Activated CD4-positive, alpha-beta T cell treated with anti-CD3 and anti-CD28 coated beads, Interleukin-2, amount 10 ng/mL, durations not matched to agents 7 days and 5 days (primary cell): Measurements from ENCODE around the gene CISH. TPM values are rescaled to one million over a fixed set of nuclear protein-coding genes. Genes with fewer than 3 reads are reported as not detected.

Experiments
- CTCF ChIA-PET: fragments of 350-600 bp; sonication (Branson Sonifier 250); formaldehyde crosslinking; loops from one replicate; lab custom pipeline; 2021; ENCODE audit warnings: antibody characterized with exemption; lab: Charles Lee
- POLR2A ChIA-PET: fragments of 350-600 bp; sonication (Branson Sonifier 250); formaldehyde crosslinking; loops from one replicate; lab custom pipeline; 2021; ENCODE audit warnings: antibody characterized with exemption; lab: Charles Lee
- DNase-seq: peaks from one replicate; pipeline ENCODE4 v3.0.0-alpha.2; 2020
- H3K27ac Mint-ChIP-seq: one replicate; pipeline ENCODE4 v1.8.0; 2021; ENCODE audit warnings: mild to moderate bottlenecking, moderate library complexity, mixed read lengths
- H3K27me3 Mint-ChIP-seq: one replicate; pipeline ENCODE4 v1.8.0; 2021; ENCODE audit warnings: mixed read lengths
- H3K36me3 Mint-ChIP-seq: one replicate; pipeline ENCODE4 v1.8.0; 2021; ENCODE audit warnings: low read depth, mixed read lengths
- H3K4me1 Mint-ChIP-seq: one replicate; pipeline ENCODE4 v1.8.0; 2021; ENCODE audit warnings: mixed read lengths
- H3K4me3 Mint-ChIP-seq: one replicate; pipeline ENCODE4 v1.8.0; 2021; ENCODE audit warnings: mild to moderate bottlenecking, moderate library complexity, mixed read lengths
- H3K9me3 Mint-ChIP-seq: one replicate; pipeline ENCODE4 v1.8.0; 2021; ENCODE audit warnings: mixed read lengths
- total RNA-seq, 2 experiments: library from RNA; stranded (reverse); gene quantifications; one replicate each; pipeline ENCODE4 v1.2.3, GENCODE V29; 2021

CISH gene
- total RNA-seq, 2 experiments from 2014 or later, result 300 to 308 TPM

DNA sequence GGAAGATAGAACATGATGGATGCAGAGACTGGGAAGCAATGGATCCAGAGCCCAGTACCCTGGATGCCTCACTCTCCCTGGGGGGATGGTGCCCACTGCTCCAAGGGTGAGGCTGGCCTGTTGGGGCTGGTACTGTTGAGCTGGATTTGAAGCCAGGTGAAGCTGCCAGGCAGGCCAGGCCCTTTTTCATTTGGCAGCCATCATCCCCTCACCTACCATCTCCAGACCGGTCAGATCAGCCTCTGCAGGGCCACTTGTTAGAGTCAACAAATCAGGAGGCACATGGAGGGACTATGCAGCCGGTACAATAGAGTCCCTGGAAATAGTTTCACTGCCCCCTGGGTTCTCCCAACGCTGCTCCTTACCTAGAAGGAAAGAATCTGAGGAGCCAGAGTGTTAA lies 11.3 kb upstream of the CISH start:
- H3K9me3 Mint-ChIP-seq, result no peaks in the 10 kb centered on the region
- H3K4me1 Mint-ChIP-seq, result peaks cover 89% of the 10 kb centered on the region
- no peak for DNase-seq
- ChIA-PET CTCF (interaction anchor here (0.7 to 2.5 kb wide), 7 partner anchors 8 to 53 kb away, joined by 3 to 7 read pairs (median 4); partner anchors contain the start of gene HEMK1), POLR2A (no interaction called here)
- peaks cover 63% of the 10 kb centered on the region for H3K36me3 Mint-ChIP-seq
- H3K27ac Mint-ChIP-seq, result peak overlapping the region; percentile 88
- H3K27me3 Mint-ChIP-seq, result no peaks in the 10 kb centered on the region
- no peak overlapping the region for H3K4me3 Mint-ChIP-seq

- H3K36me3 Mint-ChIP-seq, result peaks cover 52% of the 10 kb centered on the region
- H3K4me1 Mint-ChIP-seq, result peaks cover 79% of the 10 kb centered on the region
- H3K9me3 Mint-ChIP-seq, result no peaks in the 10 kb centered on the region
- DNase-seq, result no peak
- ChIA-PET CTCF (interaction anchor here (0.8 to 10.9 kb wide), 8 partner anchors 9 to 56 kb away, joined by 3 to 274 read pairs (median 4); partner anchors contain the start of genes C3orf18 and HEMK1), POLR2A (interaction anchor here (0.6 to 0.9 kb wide), 3 partner anchors 9 to 18 kb away, joined by 3 read pairs; partner anchors contain the start of gene CISH)
- peak overlapping the region; percentile 92 for H3K27ac Mint-ChIP-seq
- H3K4me3 Mint-ChIP-seq, result peak overlapping the region; percentile 76
- no peaks in the 10 kb centered on the region for H3K27me3 Mint-ChIP-seq
Measured at GRCh38 chr3:50620820-50621219, 9.2 kb upstream of the CISH start.

DNA sequence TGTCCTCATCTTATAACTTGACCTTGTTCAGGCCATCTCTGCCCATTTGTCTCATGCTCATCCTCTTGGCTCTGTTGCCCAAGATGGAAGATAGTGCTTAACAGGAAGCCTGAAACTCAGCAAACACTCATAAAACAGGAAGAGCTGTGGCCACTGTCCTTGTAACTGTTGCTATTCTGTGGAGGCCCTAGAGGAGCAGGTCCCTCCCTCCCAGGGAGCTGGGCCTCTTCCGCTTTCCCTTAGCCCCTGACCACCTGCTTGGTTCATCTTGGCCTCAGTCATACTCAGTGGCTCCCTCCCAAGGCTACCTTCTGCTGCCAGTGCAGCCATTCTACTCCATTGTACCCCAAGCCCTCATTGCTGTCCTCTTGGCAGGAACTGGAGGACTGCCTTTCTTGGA lies 8.8 kb upstream of the CISH start:
- Mint-ChIP-seq H3K36me3 (peaks cover 53% of the 10 kb centered on the region), H3K27me3 (no peaks in the 10 kb centered on the region), H3K27ac (peak overlapping the region; percentile 92), H3K9me3 (no peaks in the 10 kb centered on the region), H3K4me1 (peaks cover 80% of the 10 kb centered on the region), H3K4me3 (peak overlapping the region; percentile 76)
- CTCF ChIA-PET, result interaction anchor here (0.8 to 10.9 kb wide), 11 partner anchors 10 to 1062 kb away, joined by 3 to 274 read pairs (median 4); partner anchors contain the start of genes C3orf18 and HEMK1
- POLR2A ChIA-PET, result interaction anchor here (0.6 to 0.9 kb wide), 4 partner anchors 8 to 17 kb away, joined by 3 read pairs; partner anchors contain the start of gene CISH
- no peak for DNase-seq

GRCh38 chr3:50617911-50618481 lies 6.4 kb upstream of the CISH start:
- no peaks in the 10 kb centered on the region for H3K9me3 Mint-ChIP-seq
- no peak for DNase-seq
- ChIA-PET POLR2A (interaction anchor here (0.9 kb wide), 1 partner anchor 29 kb away, joined by 3 read pairs; no protein-coding TSS in a partner anchor), CTCF (interaction anchor here (1.0 to 10.9 kb wide), 6 partner anchors 8 to 754 kb away, joined by 3 to 274 read pairs (median 20); partner anchors contain the start of genes C3orf18 and HEMK1)
- peaks cover 75% of the 10 kb centered on the region for H3K4me1 Mint-ChIP-seq
- no peaks in the 10 kb centered on the region for H3K27me3 Mint-ChIP-seq
- peaks cover 49% of the 10 kb centered on the region for H3K36me3 Mint-ChIP-seq
- peak overlapping the region; percentile 76 for H3K4me3 Mint-ChIP-seq
- H3K27ac Mint-ChIP-seq, result peak overlapping the region; percentile 92

DNA sequence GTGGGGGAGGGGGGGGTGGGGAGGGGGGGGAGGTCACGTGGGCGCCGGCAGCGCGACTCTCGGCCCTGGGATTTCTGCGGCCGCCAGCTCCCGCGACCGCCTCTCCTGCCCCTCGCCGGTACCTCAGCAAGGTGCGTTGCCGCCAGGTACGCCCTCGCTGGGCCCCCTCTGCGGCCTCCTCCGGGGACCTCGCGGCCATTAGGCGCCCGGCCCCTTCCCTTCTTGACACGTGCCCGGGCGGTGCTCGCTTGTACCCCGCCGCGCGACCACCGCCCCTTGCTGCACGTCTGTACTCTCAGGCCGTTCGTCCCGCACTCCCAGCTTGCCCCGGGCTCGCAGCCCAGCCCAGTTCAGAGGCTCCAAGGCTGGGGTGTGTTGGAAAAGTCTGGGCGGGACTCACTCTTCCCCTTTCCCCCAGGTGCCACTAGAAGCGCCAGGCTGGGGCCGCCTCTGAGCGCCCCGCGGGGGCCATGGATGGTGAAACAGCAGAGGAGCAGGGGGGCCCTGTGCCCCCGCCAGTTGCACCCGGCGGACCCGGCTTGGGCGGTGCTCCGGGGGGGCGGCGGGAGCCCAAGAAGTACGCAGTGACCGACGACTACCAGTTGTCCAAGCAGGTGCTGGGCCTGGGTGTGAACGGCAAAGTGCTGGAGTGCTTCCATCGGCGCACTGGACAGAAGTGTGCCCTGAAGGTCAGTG lies 5.7 kb upstream of the CISH start, which contains the start of gene MAPKAPK3:
Gene MAPKAPK3, plus strand, starts transcription at position 56 of the 696 bp plus-strand sequence. Its CDS starts 415 bp downstream, at position 471.
- H3K36me3 Mint-ChIP-seq, result peaks cover 49% of the 10 kb centered on the region

DNA sequence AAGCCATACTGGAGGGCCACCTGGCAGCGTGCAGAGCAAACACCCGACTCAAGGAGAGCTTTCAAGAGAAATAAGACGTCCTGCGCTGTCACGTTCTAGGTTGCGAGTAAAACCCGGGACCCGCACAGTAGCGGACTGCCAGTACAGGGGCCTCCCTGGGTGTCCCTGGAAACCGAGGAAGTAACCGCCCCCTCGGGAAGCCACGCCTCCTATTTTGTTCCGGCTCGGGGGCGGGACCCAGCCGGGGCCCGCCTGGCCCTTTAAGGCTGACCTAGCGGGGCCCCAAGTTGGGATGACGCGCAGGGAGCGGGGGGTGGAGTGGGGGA lies 5.2 kb upstream of the CISH start:
- H3K36me3 Mint-ChIP-seq, result peaks cover 52% of the 10 kb centered on the region

More for the DNA sequence above, 5.7 kb upstream of the CISH start, which contains the start of gene MAPKAPK3:
- no peaks in the 10 kb centered on the region for H3K27me3 Mint-ChIP-seq
- peak within 1 kb of the TSS; percentile 92 for H3K27ac Mint-ChIP-seq
- no peaks in the 10 kb centered on the region for H3K9me3 Mint-ChIP-seq
- CTCF ChIA-PET, result interaction anchor here (0.8 to 10.9 kb wide), 21 partner anchors 9 to 776 kb away, joined by 3 to 274 read pairs (median 7); partner anchors contain the start of genes C3orf18, HEMK1, MANF and RBM15B
- peak; percentile 31 for DNase-seq
- POLR2A ChIA-PET, result interaction anchor here (0.6 to 2.0 kb wide), 4 partner anchors 9 to 48 kb away, joined by 3 to 6 read pairs (median 4); partner anchors contain the start of gene HEMK1
- H3K4me3 Mint-ChIP-seq, result peak within 1 kb of the TSS; percentile 76
- peaks cover 67% of the 10 kb centered on the region for H3K4me1 Mint-ChIP-seq

GRCh38 chr3:50616003-50616769 lies 4.6 kb upstream of the CISH start:
- peaks cover 56% of the 10 kb centered on the region for H3K36me3 Mint-ChIP-seq
- CTCF ChIA-PET, result interaction anchor here (0.5 to 10.9 kb wide), 45 partner anchors 8 to 1058 kb away, joined by 3 to 274 read pairs (median 5); partner anchors contain the start of genes C3orf18, HEMK1, MANF and RBM15B
- POLR2A ChIA-PET, result interaction anchor here (0.6 to 2.0 kb wide), 7 partner anchors 8 to 47 kb away, joined by 3 to 6 read pairs (median 4); partner anchors contain the start of gene HEMK1
- DNase-seq, result peak; percentile 86
- H3K27ac Mint-ChIP-seq, result peak overlapping the region; percentile 87
- no peaks in the 10 kb centered on the region for H3K9me3 Mint-ChIP-seq
- H3K4me3 Mint-ChIP-seq, result peak overlapping the region; percentile 76
- peaks cover 59% of the 10 kb centered on the region for H3K4me1 Mint-ChIP-seq
- H3K27me3 Mint-ChIP-seq, result no peaks in the 10 kb centered on the region

More for the DNA sequence above, 5.2 kb upstream of the CISH start:
- Mint-ChIP-seq H3K27ac (peak overlapping the region; percentile 87), H3K27me3 (no peaks in the 10 kb centered on the region), H3K4me3 (peak overlapping the region; percentile 76), H3K4me1 (peaks cover 62% of the 10 kb centered on the region), H3K9me3 (no peaks in the 10 kb centered on the region)
- DNase-seq, result peak; percentile 95
- ChIA-PET CTCF (interaction anchor here (0.5 to 10.9 kb wide), 31 partner anchors 10 to 1026 kb away, joined by 3 to 274 read pairs (median 6); partner anchors contain the start of genes C3orf18, HEMK1, MANF and RBM15B), POLR2A (interaction anchor here (0.6 to 2.0 kb wide), 6 partner anchors 9 to 48 kb away, joined by 3 to 6 read pairs (median 4); partner anchors contain the start of gene HEMK1)

- POLR2A ChIA-PET, result no interaction called here
- Mint-ChIP-seq H3K27me3 (no peaks in the 10 kb centered on the region), H3K36me3 (peaks cover 56% of the 10 kb centered on the region), H3K4me1 (peaks cover 49% of the 10 kb centered on the region), H3K9me3 (no peaks in the 10 kb centered on the region), H3K4me3 (peak overlapping the region; percentile 76), H3K27ac (peak overlapping the region; percentile 87)
- CTCF ChIA-PET, result interaction anchor here (0.6 to 10.9 kb wide), 28 partner anchors 10 to 1059 kb away, joined by 3 to 274 read pairs (median 8); partner anchors contain the start of genes C3orf18, HEMK1, MANF and RBM15B
- DNase-seq, result no peak
Measured at GRCh38 chr3:50615190-50615589, 3.6 kb upstream of the CISH start.

DNA sequence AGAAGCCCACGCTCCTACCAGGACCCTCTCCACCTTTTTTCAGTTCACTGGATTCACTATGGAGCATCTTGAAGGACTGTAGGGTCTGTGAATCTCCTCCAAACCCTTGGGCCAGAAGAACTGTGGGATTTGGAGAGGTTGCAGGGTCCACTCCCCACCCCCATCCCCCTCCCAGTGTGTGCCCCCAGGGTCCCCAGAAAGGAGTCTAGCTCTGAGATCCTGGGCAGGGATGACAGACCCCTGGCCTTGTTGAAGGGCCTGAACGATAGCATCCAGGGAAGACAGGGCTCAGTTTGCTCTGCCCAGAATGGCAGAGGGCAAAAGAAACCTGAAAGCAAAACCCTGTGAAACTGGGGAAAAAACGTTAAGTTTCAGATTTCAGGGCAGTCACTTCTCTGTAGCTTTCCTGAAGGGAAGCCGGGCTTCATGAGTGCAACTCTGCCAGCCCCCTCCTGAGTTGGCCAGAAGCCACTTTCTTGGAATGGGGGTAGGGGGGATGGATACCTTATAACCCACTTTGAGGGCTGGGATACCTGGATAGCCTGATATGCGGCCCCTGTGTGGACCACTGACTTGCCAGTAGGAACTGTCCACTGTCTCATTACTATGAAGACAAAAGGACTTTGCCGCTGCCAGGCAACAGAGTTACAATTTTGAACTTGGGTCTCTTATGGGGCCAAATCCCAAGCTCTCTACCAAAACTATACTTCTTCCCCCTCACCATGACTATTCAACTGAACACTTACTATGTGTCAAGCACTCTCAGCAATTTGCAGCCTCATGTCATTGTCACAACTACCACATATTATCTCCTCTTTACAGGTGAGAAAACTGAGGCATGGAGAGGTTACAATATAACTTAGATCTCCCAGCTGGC lies 1.6 kb upstream of the CISH start:
- ChIA-PET CTCF (interaction anchor here (0.7 to 10.9 kb wide), 15 partner anchors 10 to 783 kb away, joined by 3 to 274 read pairs (median 6); partner anchors contain the start of genes C3orf18 and HEMK1), POLR2A (interaction anchor here (0.7 to 8.2 kb wide), 7 partner anchors 12 to 329 kb away, joined by 3 to 168 read pairs (median 5); partner anchors contain the start of gene HEMK1)
- Mint-ChIP-seq H3K27ac (peak overlapping the region; percentile 98), H3K27me3 (no peaks in the 10 kb centered on the region), H3K4me1 (peaks cover 31% of the 10 kb centered on the region), H3K4me3 (peak overlapping the region; percentile 99), H3K36me3 (peaks cover 58% of the 10 kb centered on the region), H3K9me3 (no peaks in the 10 kb centered on the region)
- no peak for DNase-seq

DNA sequence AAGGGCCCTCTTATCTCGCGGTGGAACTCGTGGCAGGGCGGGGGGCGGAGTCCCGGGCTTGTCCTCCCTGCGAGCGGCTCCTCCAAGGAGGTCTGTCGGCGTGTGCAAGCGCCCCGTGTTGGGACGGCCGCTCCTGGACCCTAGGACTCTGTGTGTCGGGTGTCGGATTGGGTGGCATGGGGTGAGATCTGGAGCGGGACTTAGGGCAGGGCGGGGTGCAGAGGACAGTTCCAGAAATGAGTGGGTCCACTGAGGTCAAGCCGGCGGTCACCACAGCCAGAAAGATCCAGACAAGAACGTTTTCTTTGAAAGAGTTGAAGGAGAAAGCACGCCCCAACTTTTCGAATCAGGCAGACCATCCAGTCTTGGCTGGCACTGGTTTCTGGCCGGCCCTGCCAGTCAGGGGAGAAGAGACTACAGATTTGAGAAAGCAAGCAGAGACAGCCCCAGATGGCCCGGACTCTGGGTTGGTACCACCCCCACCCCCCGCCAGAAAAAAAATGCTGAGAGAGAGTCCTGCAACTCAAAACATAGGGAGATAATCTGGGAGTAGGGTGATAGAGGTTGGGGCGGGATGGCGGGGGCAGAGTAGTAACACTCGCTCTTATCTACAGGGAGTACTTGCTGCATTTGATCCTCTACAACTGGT lies 784 bp upstream of the CISH start:
- ChIA-PET POLR2A (interaction anchor here (0.7 to 8.2 kb wide), 11 partner anchors 8 to 1665 kb away, joined by 3 to 168 read pairs (median 5); partner anchors contain the start of genes C3orf18 and HEMK1), CTCF (interaction anchor here (0.7 to 12.7 kb wide), 14 partner anchors 9 to 1361 kb away, joined by 3 to 274 read pairs (median 5); partner anchors contain the start of genes ABHD14B, C3orf18 and HEMK1)
- Mint-ChIP-seq H3K9me3 (no peaks in the 10 kb centered on the region), H3K27me3 (no peaks in the 10 kb centered on the region), H3K36me3 (peaks cover 63% of the 10 kb centered on the region), H3K27ac (peak overlapping the region; percentile 98), H3K4me1 (peaks cover 31% of the 10 kb centered on the region), H3K4me3 (peak overlapping the region; percentile 99)
- DNase-seq, result no peak
